Esophagus muscularis mucosa (tissue), 3 donors: Measurements from ENCODE around the gene EGFL6.

ENCODE experiments used
- CTCF ChIP-seq, 3 experiments: fragments of 200-600 bp in 2 of 3; fragments of 450-650 bp in 1 of 3; sonication (generic) in 2 of 3; IDR thresholded peaks; one replicate each; pipeline ENCODE4 v1.5.1; 2017 to 2019; ENCODE audit warnings: antibody characterized with exemption in 3 of 3, mild to moderate bottlenecking in 2 of 3, moderate library complexity in 1 of 3
- POLR2A ChIP-seq: fragments of 450-650 bp; IDR thresholded peaks from one replicate; pipeline ENCODE4 v1.6.1; 2017; ENCODE audit warnings: antibody characterized with exemption, moderate library complexity, mild to moderate bottlenecking, low read depth

DNA sequence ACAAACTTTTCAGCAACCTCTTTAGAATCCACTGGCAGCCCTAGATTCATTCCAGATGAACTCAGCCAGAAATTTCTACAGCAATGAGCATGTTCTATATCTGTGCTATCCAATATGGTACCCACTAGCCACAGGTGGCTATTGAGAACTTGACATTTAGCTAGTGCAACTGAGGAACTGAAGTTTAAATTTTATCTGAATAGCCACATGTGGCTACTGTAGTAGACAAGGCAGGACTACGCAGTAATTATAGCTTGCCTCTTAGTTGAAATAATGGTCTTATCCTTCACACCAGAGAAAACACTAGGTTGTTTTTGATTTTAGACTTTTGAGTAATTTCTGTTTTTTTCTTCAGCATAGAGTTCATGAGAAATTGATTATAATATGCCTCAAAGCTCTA lies 80.9 kb downstream of the EGFL6 start:
- TF ChIP-seq POLR2A (no peak), CTCF (IDR thresholded peaks at IDR 0.05) (no peak)
